Neutrophil (primary cell): Measurements from ENCODE around the gene PEMT.

Experiments used
- H3K27ac ChIP-seq: fragments of 200-600 bp; sonication (generic); 2 replicates; pipeline ENCODE4 v1.5.1; 2016; ENCODE audit warnings: mild to moderate bottlenecking, moderate library complexity
- H3K27me3 ChIP-seq: fragments of 200-600 bp; sonication (generic); 2 replicates; pipeline ENCODE4 v1.6.0; 2016; ENCODE audit warnings: mild to moderate bottlenecking
- H3K36me3 ChIP-seq: fragments of 200-600 bp; sonication (generic); 2 replicates; pipeline ENCODE4 v1.5.1; 2017
- H3K4me1 ChIP-seq, 2 experiments: fragments of 200-600 bp in 1 of 2; sonication (generic) in 1 of 2; 1 replicate in 1 of 2; 2 replicates in 1 of 2; pipeline versions ENCODE4 v1.5.1 to v1.6.1; 2013 to 2016; ENCODE audit warnings: low read depth in 1 of 2, low read length in 1 of 2, mild to moderate bottlenecking in 1 of 2, moderate library complexity in 1 of 2; ENCODE audit not compliant: control insufficient read depth in 1 of 2, insufficient read depth in 1 of 2
- H3K4me3 ChIP-seq, 2 experiments: fragments of 200-600 bp in 1 of 2; sonication (generic) in 1 of 2; 1 replicate in 1 of 2; 2 replicates in 1 of 2; pipeline ENCODE4 v1.5.1; 2013 to 2016; ENCODE audit warnings: low read depth in 1 of 2, low read length in 1 of 2, mild to moderate bottlenecking in 1 of 2, moderate library complexity in 1 of 2
- H3K9me3 ChIP-seq: fragments of 200-600 bp; sonication (generic); 2 replicates; pipeline ENCODE4 v1.5.1; 2016
- CTCF ChIP-seq: fragments of 200-600 bp; sonication (generic); IDR thresholded peaks from 2 replicates; pipeline ENCODE4 v1.5.1; 2016; ENCODE audit warnings: antibody characterized with exemption

The PEMT gene

GRCh38 chr17:17554266-17554665 lies 37.2 kb downstream of the PEMT start:
- TF ChIP-seq CTCF: no peak
- Histone ChIP-seq H3K27me3 (no peaks in the 10 kb centered on the region), H3K27ac (no peak overlapping the region), H3K4me3 (no peak overlapping the region), H3K4me1 (no peaks in the 10 kb centered on the region), H3K36me3 (no peaks in the 10 kb centered on the region), H3K9me3 (no peaks in the 10 kb centered on the region)

DNA sequence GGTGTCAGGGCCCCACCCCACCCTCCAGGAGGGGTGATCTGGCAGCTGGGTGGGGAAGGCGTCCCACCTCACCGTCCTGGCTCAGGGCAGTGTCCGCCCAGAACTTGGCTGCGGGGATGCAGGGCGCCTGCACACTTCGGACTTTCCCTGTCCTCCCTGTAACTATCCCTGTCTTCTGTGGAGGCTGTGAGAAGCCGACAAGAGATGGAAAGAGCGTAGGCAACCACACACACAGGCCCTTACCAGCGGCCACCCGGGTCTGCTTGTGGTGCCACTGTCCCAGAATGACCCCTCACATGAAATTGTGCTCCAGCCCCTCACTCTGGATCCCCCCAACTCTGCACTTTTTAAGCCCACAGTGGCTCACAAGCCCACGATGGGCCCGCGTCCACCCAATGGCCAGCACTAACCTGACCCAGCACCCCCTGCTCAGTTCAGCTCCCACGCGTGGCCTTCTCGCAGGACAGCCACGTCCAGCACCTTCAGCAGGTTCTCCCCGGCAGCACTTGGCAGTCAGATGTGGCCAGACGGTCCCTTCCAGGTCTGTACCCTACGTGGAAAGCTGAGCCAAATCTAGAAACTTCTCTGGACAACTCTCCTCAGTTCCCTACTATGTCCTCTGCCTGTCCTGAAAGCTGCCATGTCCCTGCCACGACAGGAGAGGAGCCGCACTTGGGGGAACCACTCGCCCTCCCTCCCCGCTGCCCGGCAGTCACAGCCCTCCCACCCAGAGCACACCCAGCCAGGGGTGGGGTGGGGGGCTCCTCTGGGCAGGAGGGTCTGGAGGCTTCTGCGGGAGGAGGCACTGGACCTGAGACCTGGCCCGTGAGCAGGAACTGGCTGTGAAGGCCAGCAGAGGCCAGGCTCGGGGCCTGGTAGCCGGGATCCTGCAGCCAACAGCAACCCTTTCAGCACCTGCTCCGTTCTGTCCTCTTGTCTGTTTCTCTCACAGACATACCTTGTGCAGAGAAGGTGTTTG lies 38.0 kb downstream of the PEMT start:
- no peaks in the 10 kb centered on the region for H3K36me3 ChIP-seq
- no peak overlapping the region for H3K4me3 ChIP-seq
- H3K27ac ChIP-seq: no peak overlapping the region
- H3K4me1 ChIP-seq: no peaks in the 10 kb centered on the region
- TF ChIP-seq CTCF: no peak
- H3K9me3 ChIP-seq: no peaks in the 10 kb centered on the region
- H3K27me3 ChIP-seq: no peaks in the 10 kb centered on the region

- no peaks in the 10 kb centered on the region for H3K27me3 ChIP-seq
- no peak overlapping the region for H3K27ac ChIP-seq
- TF ChIP-seq CTCF: no peak
- H3K36me3 ChIP-seq: no peaks in the 10 kb centered on the region
- H3K9me3 ChIP-seq: no peaks in the 10 kb centered on the region
- no peaks in the 10 kb centered on the region for H3K4me1 ChIP-seq
- H3K4me3 ChIP-seq: no peak overlapping the region
These were observed 38.9 kb downstream of the PEMT start for GRCh38 chr17:17552351-17553216.

DNA sequence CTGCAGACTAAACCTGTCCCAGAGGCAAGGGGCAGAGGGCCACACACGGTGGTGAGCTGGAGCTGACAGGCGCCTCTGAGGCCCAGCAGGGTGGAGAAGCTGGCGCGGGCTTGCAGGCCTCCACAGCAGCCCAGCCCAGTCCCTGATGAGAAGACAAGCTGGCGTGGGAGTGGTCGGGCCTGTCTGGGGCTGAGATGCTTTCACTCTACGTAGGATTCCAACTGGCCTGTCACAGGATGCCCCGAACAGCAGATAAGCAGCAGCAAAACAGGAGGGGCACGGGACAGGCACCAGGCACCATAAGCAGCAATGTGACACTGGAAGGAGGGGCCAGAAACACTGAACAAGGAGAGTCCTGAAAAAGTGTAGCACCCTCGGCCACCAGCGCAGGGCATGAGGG lies 40.1 kb downstream of the PEMT start:
- Histone ChIP-seq H3K4me1 (no peaks in the 10 kb centered on the region), H3K27me3 (no peaks in the 10 kb centered on the region), H3K4me3 (no peak overlapping the region), H3K9me3 (no peaks in the 10 kb centered on the region), H3K36me3 (no peaks in the 10 kb centered on the region), H3K27ac (no peak overlapping the region)
- TF ChIP-seq CTCF: no peak

GRCh38 chr17:17549732-17550366 lies 41.7 kb downstream of the PEMT start:
- no peaks in the 10 kb centered on the region for H3K9me3 ChIP-seq
- no peak for TF ChIP-seq CTCF
- H3K27me3 ChIP-seq: no peaks in the 10 kb centered on the region
- H3K4me1 ChIP-seq: no peaks in the 10 kb centered on the region
- no peak overlapping the region for H3K4me3 ChIP-seq
- no peak overlapping the region for H3K27ac ChIP-seq
- no peaks in the 10 kb centered on the region for H3K36me3 ChIP-seq
